H9 (cell line): ENCODE results near the gene ISX. TPM values are rescaled to one million over a fixed set of nuclear protein-coding genes. Genes with fewer than 3 reads are reported as not detected.

Experiments
- DNase-seq: peaks from one replicate; pipeline ENCODE4 v3.0.0-alpha.2; 2017
- H2AFZ ChIP-seq: one replicate; pipeline ENCODE4 v1.6.1; 2013; ENCODE audit warnings: mild to moderate bottlenecking, low read length, control low read depth, moderate library complexity
- H2AK5ac ChIP-seq: 2 replicates; pipeline ENCODE4 v1.6.1; 2013; ENCODE audit warnings: low read length, control low read depth, mixed read lengths; ENCODE audit not compliant: insufficient read length
- H2BK120ac ChIP-seq: one replicate; pipeline ENCODE4 v1.6.1; 2013; ENCODE audit warnings: low read depth, mild to moderate bottlenecking, low read length, control low read depth, inconsistent platforms; ENCODE audit not compliant: poor library complexity, severe bottlenecking
- H2BK12ac ChIP-seq: 2 replicates; pipeline ENCODE4 v1.6.1; 2013; ENCODE audit warnings: low read length, control low read depth, mixed read lengths, low read depth; ENCODE audit not compliant: insufficient read length
- H2BK15ac ChIP-seq: 2 replicates; pipeline ENCODE4 v1.6.1; 2013; ENCODE audit warnings: low read depth, low read length, control low read depth
- H2BK20ac ChIP-seq: one replicate; pipeline ENCODE4 v1.6.1; 2013; ENCODE audit warnings: low read depth, mild to moderate bottlenecking, low read length, control low read depth, inconsistent platforms; ENCODE audit not compliant: poor library complexity, severe bottlenecking
- H2BK5ac ChIP-seq: 2 replicates; pipeline ENCODE4 v1.6.1; 2013; ENCODE audit warnings: low read length, control low read depth, mixed read lengths; ENCODE audit not compliant: insufficient read length
- H3K14ac ChIP-seq: 2 replicates; pipeline ENCODE4 v1.6.1; 2013; ENCODE audit warnings: low read length, control low read depth; ENCODE audit not compliant: insufficient read depth
- H3K18ac ChIP-seq: 2 replicates; pipeline ENCODE4 v1.6.1; 2013; ENCODE audit warnings: low read depth, mild to moderate bottlenecking, mixed read lengths, low read length, control low read depth; ENCODE audit not compliant: insufficient read length
- H3K23ac ChIP-seq: 2 replicates; pipeline ENCODE4 v1.6.1; 2013; ENCODE audit warnings: low read length, control low read depth, mixed read lengths, low read depth; ENCODE audit not compliant: insufficient read length
- H3K23me2 ChIP-seq: 2 replicates; pipeline ENCODE4 v1.6.1; 2013; ENCODE audit warnings: low read depth, mild to moderate bottlenecking, mixed read lengths, low read length, control low read depth; ENCODE audit not compliant: insufficient read length, poor library complexity, severe bottlenecking
- H3K27ac ChIP-seq: 2 replicates; pipeline ENCODE4 v1.5.1; 2013; ENCODE audit warnings: low read length, control low read depth, mixed read lengths, low read depth; ENCODE audit not compliant: insufficient read length
- H3K27me3 ChIP-seq: 2 replicates; pipeline ENCODE4 v1.6.1; 2013; ENCODE audit warnings: low read length, control low read depth, inconsistent platforms; ENCODE audit not compliant: insufficient read depth
- H3K4ac ChIP-seq: 2 replicates; pipeline ENCODE4 v1.6.1; 2013; ENCODE audit warnings: low read depth, mild to moderate bottlenecking, control low read depth, inconsistent platforms, low read length, moderate library complexity
- H3K4me1 ChIP-seq: 2 replicates; pipeline ENCODE4 v1.6.1; 2013; ENCODE audit warnings: low read length, control low read depth, inconsistent platforms; ENCODE audit not compliant: insufficient read depth
- H3K4me2 ChIP-seq: 2 replicates; pipeline ENCODE4 v1.6.1; 2013; ENCODE audit warnings: low read length, control low read depth, mixed read lengths; ENCODE audit not compliant: insufficient read length, insufficient read depth
- H3K56ac ChIP-seq: 2 replicates; pipeline ENCODE4 v1.6.1; 2013; ENCODE audit warnings: low read depth, mild to moderate bottlenecking, mixed read lengths, low read length, control low read depth; ENCODE audit not compliant: insufficient read length
- H3K79me1 ChIP-seq: 2 replicates; pipeline ENCODE4 v1.6.1; 2013; ENCODE audit warnings: low read depth, mild to moderate bottlenecking, moderate library complexity, low read length, control low read depth, inconsistent platforms; ENCODE audit not compliant: insufficient read depth, poor library complexity, severe bottlenecking
- H3K79me2 ChIP-seq: 2 replicates; pipeline ENCODE4 v1.6.1; 2013; ENCODE audit warnings: low read length, control low read depth, inconsistent platforms; ENCODE audit not compliant: insufficient read depth
- H3K9ac ChIP-seq: 2 replicates; pipeline ENCODE4 v1.6.1; 2013; ENCODE audit warnings: low read length, control low read depth, mixed read lengths; ENCODE audit not compliant: insufficient read length; ENCODE audit errors: extremely low read depth
- H3K9me3 ChIP-seq: one replicate; pipeline ENCODE4 v1.6.1; 2013; ENCODE audit warnings: low read depth, low read length, inconsistent platforms; ENCODE audit not compliant: control insufficient read depth
- H3T11ph ChIP-seq: one replicate; pipeline ENCODE4 v1.6.1; 2013; ENCODE audit warnings: mild to moderate bottlenecking, low read length, control low read depth, inconsistent platforms
- H4K20me1 ChIP-seq: one replicate; pipeline ENCODE4 v1.6.1; 2013; ENCODE audit not compliant: control insufficient read depth, insufficient read length, insufficient read depth
- H4K5ac ChIP-seq: 2 replicates; pipeline ENCODE4 v1.6.1; 2013; ENCODE audit warnings: low read depth, mild to moderate bottlenecking, mixed read lengths, low read length, control low read depth; ENCODE audit not compliant: insufficient read length
- H4K8ac ChIP-seq: replicated peaks from 2 replicates; pipeline ENCODE4 v1.6.1; 2013; ENCODE audit warnings: low read length, control low read depth, mixed read lengths, low read depth; ENCODE audit not compliant: insufficient read length
- H4K91ac ChIP-seq: 2 replicates; pipeline ENCODE4 v1.6.1; 2013; ENCODE audit warnings: low read depth, mild to moderate bottlenecking, moderate library complexity, mixed read lengths, low read length, control low read depth; ENCODE audit not compliant: insufficient read length
- H3K27ac Mint-ChIP-seq, 3 experiments: 2 replicates in 2 of 3; 3 replicates in 1 of 3; pipeline ENCODE4 v1.8.0; 2020 to 2021; ENCODE audit warnings: mixed read lengths in 3 of 3, mild to moderate bottlenecking in 1 of 3, moderate library complexity in 1 of 3
- H3K27me3 Mint-ChIP-seq: 2 replicates; pipeline ENCODE4 v1.8.0; 2021; ENCODE audit warnings: low read depth, mild to moderate bottlenecking, moderate library complexity, mixed read lengths
- H3K36me3 Mint-ChIP-seq, 3 experiments: 2 replicates in 2 of 3; 3 replicates in 1 of 3; pipeline ENCODE4 v1.8.0; 2020 to 2021; ENCODE audit warnings: low read depth in 3 of 3, mixed read lengths in 3 of 3; ENCODE audit not compliant: insufficient read depth in 1 of 3
- H3K4me1 Mint-ChIP-seq, 2 experiments: 2 replicates each; pipeline ENCODE4 v1.8.0; 2020; ENCODE audit warnings: mixed read lengths in 2 of 2
- H3K4me3 Mint-ChIP-seq, 2 experiments: 2 replicates in 1 of 2; 3 replicates in 1 of 2; pipeline ENCODE4 v1.8.0; 2020 to 2021; ENCODE audit warnings: mild to moderate bottlenecking in 2 of 2, mixed read lengths in 2 of 2, moderate library complexity in 1 of 2
- H3K9me3 Mint-ChIP-seq, 2 experiments: 2 replicates in 1 of 2; 3 replicates in 1 of 2; pipeline ENCODE4 v1.8.0; 2020; ENCODE audit warnings: mild to moderate bottlenecking in 2 of 2, mixed read lengths in 2 of 2, moderate library complexity in 1 of 2
- WGBS: extraction: QIAGEN DNeasy Blood & Tissue Kit; methylation state at CpG from one replicate; pipeline ENCODE4 v1.1.7; 2013; ENCODE audit warnings: missing lambda C conversion rate, low lambda C conversion rate, mixed read lengths; ENCODE audit not compliant: insufficient read length; ENCODE audit errors: extremely low coverage; 5-methylcytosine and 5-hydroxymethylcytosine counted together
- total RNA-seq: library from RNA; stranded (reverse); gene quantifications from 2 replicates; pipeline ENCODE4 v1.2.1, GENCODE V29; 2021
- TF ChIP-seq, protein P1 (sequence below): fragments of 200-600 bp; sonication (generic); conservative IDR thresholded peaks from 3 replicates; pipeline ENCODE4 v1.8.0; 2021; ENCODE audit warnings: antibody characterized with exemption, mild to moderate bottlenecking

Gene ISX
- total RNA-seq, 1 experiment from 2014 or later = not detected

DNA sequence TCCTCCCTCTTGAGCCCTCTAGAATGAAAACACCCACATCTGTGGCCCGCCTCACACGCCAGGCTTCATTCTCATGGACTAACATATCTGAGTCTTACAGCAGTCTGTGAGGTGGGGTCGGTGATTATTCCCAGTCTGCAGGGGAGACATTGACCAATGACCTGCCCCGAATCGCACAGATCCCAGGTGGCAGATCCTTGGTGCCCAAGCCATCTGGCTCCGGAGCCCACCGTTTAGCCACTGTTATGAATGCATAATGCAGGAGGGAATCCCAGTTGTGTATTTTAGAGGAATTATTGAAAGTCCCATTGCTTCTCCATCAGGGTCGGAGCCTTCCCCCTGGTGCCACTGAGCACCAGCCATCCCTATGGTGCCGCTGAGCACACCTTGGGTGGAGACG is 47.4 kb downstream of the ISX start:
- no peaks in the 10 kb centered on the region for H3K27me3 ChIP-seq
- no peak overlapping the region for H2BK5ac ChIP-seq
- H2BK20ac ChIP-seq = no peak overlapping the region
- H2AK5ac ChIP-seq = no peak overlapping the region
- no peaks in the 10 kb centered on the region for H3K79me1 ChIP-seq
- H3K9me3 Mint-ChIP-seq = peaks cover 0 to 3% of the 10 kb centered on the region in 2 experiments; a peak in 1 of 5 replicates
- H2BK120ac ChIP-seq = no peak overlapping the region
- H3K4me1 ChIP-seq = no peaks in the 10 kb centered on the region
- no peak for DNase-seq
- no peak overlapping the region for H2AFZ ChIP-seq
- H3K27me3 Mint-ChIP-seq = peaks cover 31% of the 10 kb centered on the region
- no peak overlapping the region for H3K18ac ChIP-seq
- H2BK15ac ChIP-seq = no peak overlapping the region
- no peak overlapping the region for H3K23ac ChIP-seq
- no peak overlapping the region for H4K5ac ChIP-seq
- H3K4me1 Mint-ChIP-seq = peaks cover 4% of the 10 kb centered on the region in 2 experiments; a peak in 2 of 4 replicates
- no peaks in the 10 kb centered on the region for H4K20me1 ChIP-seq
- H3K27ac Mint-ChIP-seq = no peak overlapping the region
- H3K4me2 ChIP-seq = no peak overlapping the region
- no peaks in the 10 kb centered on the region for H3K23me2 ChIP-seq
- no peaks in the 10 kb centered on the region for H3K9me3 ChIP-seq
- no peaks in the 10 kb centered on the region for H3K79me2 ChIP-seq
- no peak overlapping the region for H3K4ac ChIP-seq
- WGBS = no CpG with 5 or more reads among the region's 10 CpGs
- no peak overlapping the region for H3K4me3 Mint-ChIP-seq
- no peak overlapping the region for H3K56ac ChIP-seq
- no peak overlapping the region for H2BK12ac ChIP-seq
- H3K9ac ChIP-seq = no peak overlapping the region
- no peak overlapping the region for H3T11ph ChIP-seq
- no peak overlapping the region for H4K8ac ChIP-seq
- no peaks in the 10 kb centered on the region for H3K36me3 Mint-ChIP-seq
- no peak overlapping the region for H3K14ac ChIP-seq
- H4K91ac ChIP-seq = no peak overlapping the region
- TF ChIP-seq, protein P1, sequence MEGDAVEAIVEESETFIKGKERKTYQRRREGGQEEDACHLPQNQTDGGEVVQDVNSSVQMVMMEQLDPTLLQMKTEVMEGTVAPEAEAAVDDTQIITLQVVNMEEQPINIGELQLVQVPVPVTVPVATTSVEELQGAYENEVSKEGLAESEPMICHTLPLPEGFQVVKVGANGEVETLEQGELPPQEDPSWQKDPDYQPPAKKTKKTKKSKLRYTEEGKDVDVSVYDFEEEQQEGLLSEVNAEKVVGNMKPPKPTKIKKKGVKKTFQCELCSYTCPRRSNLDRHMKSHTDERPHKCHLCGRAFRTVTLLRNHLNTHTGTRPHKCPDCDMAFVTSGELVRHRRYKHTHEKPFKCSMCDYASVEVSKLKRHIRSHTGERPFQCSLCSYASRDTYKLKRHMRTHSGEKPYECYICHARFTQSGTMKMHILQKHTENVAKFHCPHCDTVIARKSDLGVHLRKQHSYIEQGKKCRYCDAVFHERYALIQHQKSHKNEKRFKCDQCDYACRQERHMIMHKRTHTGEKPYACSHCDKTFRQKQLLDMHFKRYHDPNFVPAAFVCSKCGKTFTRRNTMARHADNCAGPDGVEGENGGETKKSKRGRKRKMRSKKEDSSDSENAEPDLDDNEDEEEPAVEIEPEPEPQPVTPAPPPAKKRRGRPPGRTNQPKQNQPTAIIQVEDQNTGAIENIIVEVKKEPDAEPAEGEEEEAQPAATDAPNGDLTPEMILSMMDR = no peak
- H3K27ac ChIP-seq = no peak overlapping the region
